Activated naive CD4-positive, alpha-beta T cell treated with anti-CD3 and anti-CD28 coated beads, Interleukin-2, amount 10 ng/mL, durations not matched to agents 7 days and 5 days (primary cell): ENCODE data around the gene PITPNC1.

Experiments used
- CTCF ChIA-PET: fragments of 350-600 bp; sonication (Branson Sonifier 250); formaldehyde crosslinking; loops from one replicate; lab custom pipeline; 2021; ENCODE audit warnings: antibody characterized with exemption; lab: Charles Lee
- DNase-seq: peaks from one replicate; pipeline ENCODE4 v3.0.0-alpha.2; 2020
- H3K27ac Mint-ChIP-seq: one replicate; pipeline ENCODE4 v1.8.0; 2021; ENCODE audit warnings: mild to moderate bottlenecking, moderate library complexity, mixed read lengths
- H3K27me3 Mint-ChIP-seq: one replicate; pipeline ENCODE4 v1.8.0; 2021; ENCODE audit warnings: mild to moderate bottlenecking, mixed read lengths
- H3K36me3 Mint-ChIP-seq: one replicate; pipeline ENCODE4 v1.8.0; 2021; ENCODE audit warnings: mixed read lengths
- H3K4me1 Mint-ChIP-seq: one replicate; pipeline ENCODE4 v1.8.0; 2021; ENCODE audit warnings: mixed read lengths
- H3K4me3 Mint-ChIP-seq: one replicate; pipeline ENCODE4 v1.8.0; 2021; ENCODE audit warnings: mild to moderate bottlenecking, moderate library complexity, mixed read lengths
- H3K9me3 Mint-ChIP-seq: one replicate; pipeline ENCODE4 v1.8.0; 2021; ENCODE audit warnings: mixed read lengths

Gene PITPNC1

GRCh38 chr17:67679225-67679624, 302.1 kb downstream of the PITPNC1 start:
- CTCF ChIA-PET = interaction anchor here (1.1 kb wide), 1 partner anchor 10 kb away, joined by 5 read pairs; no protein-coding TSS in a partner anchor
- Mint-ChIP-seq H3K27me3 (no peaks in the 10 kb centered on the region), H3K4me3 (no peak overlapping the region), H3K9me3 (no peaks in the 10 kb centered on the region), H3K27ac (no peak overlapping the region), H3K36me3 (peaks cover 8% of the 10 kb centered on the region), H3K4me1 (peaks cover 6% of the 10 kb centered on the region)
- DNase-seq = no peak

GRCh38 chr17:67679721-67680120, 302.6 kb downstream of the PITPNC1 start:
- H3K4me1 Mint-ChIP-seq = peaks cover 6% of the 10 kb centered on the region
- no peak for DNase-seq
- CTCF ChIA-PET = interaction anchor here (1.1 kb wide), 1 partner anchor 9 kb away, joined by 5 read pairs; no protein-coding TSS in a partner anchor
- no peaks in the 10 kb centered on the region for H3K27me3 Mint-ChIP-seq
- H3K27ac Mint-ChIP-seq = no peak overlapping the region
- no peaks in the 10 kb centered on the region for H3K9me3 Mint-ChIP-seq
- H3K36me3 Mint-ChIP-seq = peaks cover 8% of the 10 kb centered on the region
- no peak overlapping the region for H3K4me3 Mint-ChIP-seq

GRCh38 chr17:67680445-67681224, 303.6 kb downstream of the PITPNC1 start:
- Mint-ChIP-seq H3K27me3 (no peaks in the 10 kb centered on the region), H3K4me3 (no peak overlapping the region), H3K9me3 (no peaks in the 10 kb centered on the region), H3K36me3 (peaks cover 6% of the 10 kb centered on the region), H3K27ac (no peak overlapping the region), H3K4me1 (peaks cover 6% of the 10 kb centered on the region)
- DNase-seq = no peak
- CTCF ChIA-PET = interaction anchor here (0.7 to 1.0 kb wide), 2 partner anchors 21 to 304 kb away, joined by 3 to 5 read pairs; no protein-coding TSS in a partner anchor

GRCh38 chr17:67682196-67682595, 305.1 kb downstream of the PITPNC1 start:
- no peak overlapping the region for H3K27ac Mint-ChIP-seq
- peaks cover 6% of the 10 kb centered on the region for H3K36me3 Mint-ChIP-seq
- H3K4me1 Mint-ChIP-seq = peaks cover 6% of the 10 kb centered on the region
- no peak for DNase-seq
- H3K4me3 Mint-ChIP-seq = no peak overlapping the region
- CTCF ChIA-PET = interaction anchor here (0.7 to 0.9 kb wide), 2 partner anchors 304 to 307 kb away, joined by 3 read pairs; no protein-coding TSS in a partner anchor
- H3K9me3 Mint-ChIP-seq = no peaks in the 10 kb centered on the region
- no peaks in the 10 kb centered on the region for H3K27me3 Mint-ChIP-seq

GRCh38 chr17:67685351-67685750, 308.3 kb downstream of the PITPNC1 start:
- Mint-ChIP-seq H3K36me3 (peaks cover 4% of the 10 kb centered on the region), H3K4me3 (no peak overlapping the region), H3K27ac (no peak overlapping the region), H3K4me1 (peaks cover 11% of the 10 kb centered on the region), H3K9me3 (no peaks in the 10 kb centered on the region), H3K27me3 (no peaks in the 10 kb centered on the region)
- CTCF ChIA-PET = interaction anchor here (1.3 to 2.9 kb wide), 2 partner anchors 306 to 310 kb away, joined by 3 to 30 read pairs; no protein-coding TSS in a partner anchor
- DNase-seq = no peak

GRCh38 chr17:67686241-67686640, 309.2 kb downstream of the PITPNC1 start:
- Mint-ChIP-seq H3K27me3 (no peaks in the 10 kb centered on the region), H3K4me3 (no peak overlapping the region), H3K36me3 (peaks cover 4% of the 10 kb centered on the region), H3K27ac (no peak overlapping the region), H3K4me1 (peaks cover 5% of the 10 kb centered on the region), H3K9me3 (no peaks in the 10 kb centered on the region)
- DNase-seq = no peak
- CTCF ChIA-PET = interaction anchor here (1.3 to 2.9 kb wide), 3 partner anchors 84 to 311 kb away, joined by 3 to 30 read pairs (median 7); no protein-coding TSS in a partner anchor

GRCh38 chr17:67687511-67687910, 310.4 kb downstream of the PITPNC1 start:
- H3K36me3 Mint-ChIP-seq = peaks cover 6% of the 10 kb centered on the region
- no peak overlapping the region for H3K4me3 Mint-ChIP-seq
- H3K27me3 Mint-ChIP-seq = no peaks in the 10 kb centered on the region
- DNase-seq = no peak
- CTCF ChIA-PET = interaction anchor here (0.7 to 3.3 kb wide), 5 partner anchors 13 to 328 kb away, joined by 3 to 30 read pairs (median 7); no protein-coding TSS in a partner anchor
- H3K4me1 Mint-ChIP-seq = peaks cover 5% of the 10 kb centered on the region
- H3K27ac Mint-ChIP-seq = no peak overlapping the region
- no peaks in the 10 kb centered on the region for H3K9me3 Mint-ChIP-seq

GRCh38 chr17:67689534-67690177, 312.6 kb downstream of the PITPNC1 start:
- Mint-ChIP-seq H3K27me3 (no peaks in the 10 kb centered on the region), H3K9me3 (no peaks in the 10 kb centered on the region), H3K36me3 (peaks cover 21% of the 10 kb centered on the region), H3K27ac (no peak overlapping the region), H3K4me3 (no peak overlapping the region), H3K4me1 (peaks cover 5% of the 10 kb centered on the region)
- DNase-seq = peak; percentile 62
- CTCF ChIA-PET = interaction anchor here (0.9 to 3.3 kb wide), 7 partner anchors 9 to 317 kb away, joined by 3 to 25 read pairs (median 5); partner anchors contain the start of gene PITPNC1

GRCh38 chr17:67693811-67694210, 316.7 kb downstream of the PITPNC1 start:
- Mint-ChIP-seq H3K4me1 (peaks cover 5% of the 10 kb centered on the region), H3K36me3 (peaks cover 21% of the 10 kb centered on the region), H3K27ac (no peak overlapping the region), H3K4me3 (no peak overlapping the region), H3K9me3 (no peaks in the 10 kb centered on the region), H3K27me3 (no peaks in the 10 kb centered on the region)
- CTCF ChIA-PET = interaction anchor here (0.6 to 1.9 kb wide), 3 partner anchors 315 to 320 kb away, joined by 4 to 5 read pairs (median 4); no protein-coding TSS in a partner anchor
- no peak for DNase-seq

GRCh38 chr17:67696347-67696746, 319.3 kb downstream of the PITPNC1 start:
- Mint-ChIP-seq H3K36me3 (peaks cover 19% of the 10 kb centered on the region), H3K27me3 (peaks cover 4% of the 10 kb centered on the region), H3K4me1 (no peaks in the 10 kb centered on the region), H3K9me3 (no peaks in the 10 kb centered on the region), H3K27ac (no peak overlapping the region), H3K4me3 (no peak overlapping the region)
- CTCF ChIA-PET = no interaction called here
- no peak for DNase-seq

GRCh38 chr17:67696853-67697498, 319.9 kb downstream of the PITPNC1 start:
- DNase-seq = no peak
- no peak overlapping the region for H3K4me3 Mint-ChIP-seq
- H3K4me1 Mint-ChIP-seq = no peaks in the 10 kb centered on the region
- CTCF ChIA-PET = no interaction called here
- no peaks in the 10 kb centered on the region for H3K9me3 Mint-ChIP-seq
- no peak overlapping the region for H3K27ac Mint-ChIP-seq
- peaks cover 4% of the 10 kb centered on the region for H3K27me3 Mint-ChIP-seq
- H3K36me3 Mint-ChIP-seq = peaks cover 19% of the 10 kb centered on the region

GRCh38 chr17:67700037-67700724, 323.1 kb downstream of the PITPNC1 start:
- no peaks in the 10 kb centered on the region for H3K4me1 Mint-ChIP-seq
- CTCF ChIA-PET = interaction anchor here (0.7 kb wide), 1 partner anchor 12 kb away, joined by 3 read pairs; no protein-coding TSS in a partner anchor
- DNase-seq = no peak
- no peaks in the 10 kb centered on the region for H3K9me3 Mint-ChIP-seq
- H3K27ac Mint-ChIP-seq = no peak overlapping the region
- peaks cover 2% of the 10 kb centered on the region for H3K36me3 Mint-ChIP-seq
- no peak overlapping the region for H3K4me3 Mint-ChIP-seq
- peaks cover 9% of the 10 kb centered on the region for H3K27me3 Mint-ChIP-seq

- no peak overlapping the region for H3K4me3 Mint-ChIP-seq
- no peaks in the 10 kb centered on the region for H3K9me3 Mint-ChIP-seq
- no peaks in the 10 kb centered on the region for H3K4me1 Mint-ChIP-seq
- CTCF ChIA-PET = interaction anchor here (1.0 kb wide), 1 partner anchor 20 kb away, joined by 5 read pairs; no protein-coding TSS in a partner anchor
- peaks cover 2% of the 10 kb centered on the region for H3K36me3 Mint-ChIP-seq
- H3K27me3 Mint-ChIP-seq = peaks cover 13% of the 10 kb centered on the region
- no peak overlapping the region for H3K27ac Mint-ChIP-seq
- no peak for DNase-seq
Observed at GRCh38 chr17:67700725-67701119, 323.6 kb downstream of the PITPNC1 start.
